Measurements from ENCODE around the gene CPNE2.

GRCh38 chr16:57043248-57043647 lies 49.1 kb upstream of the CPNE2 start:
- TF ChIP-seq POLR2AphosphoS5 (IDR thresholded peaks at IDR 0.05; ENCODE audit: low read depth, low read length): no peak
- no peak for TF ChIP-seq TAF1 (IDR thresholded peaks at IDR 0.05; ENCODE audit: borderline replicate concordance, insufficient read depth, low read length)
- TF ChIP-seq SIN3A (IDR thresholded peaks at IDR 0.05; ENCODE audit: borderline replicate concordance, insufficient read depth, low read length): no peak

Data from PFSK-1 (cell line).